ENCODE results near the gene MTR.

- TF ChIP-seq CTCF (IDR thresholded peaks at IDR 0.05), result no peak
- no peak for TF ChIP-seq POLR2A (IDR thresholded peaks at IDR 0.05)
Measured at GRCh38 chr1:236944556-236944955, 149.5 kb downstream of the MTR start.

Data from lower leg skin (tissue), 3 donors.